GM18858 (cell line): ENCODE data around the gene RHOJ.
"Not testable (repeated sequence)": the region's sequence is repeated elsewhere in the genome, so short reads cannot be mapped to it uniquely, and the experiment has no call there.

ENCODE experiments used
- ATAC-seq: cut with Tn5 transposase; IDR thresholded peaks from one replicate; pipeline ENCODE4 v1.9.1; 2021; ENCODE audit not compliant: unreplicated experiment

Gene RHOJ

GRCh38 chr14:63295231-63295685, 91.0 kb downstream of the RHOJ start:
- ATAC-seq = no peak

DNA sequence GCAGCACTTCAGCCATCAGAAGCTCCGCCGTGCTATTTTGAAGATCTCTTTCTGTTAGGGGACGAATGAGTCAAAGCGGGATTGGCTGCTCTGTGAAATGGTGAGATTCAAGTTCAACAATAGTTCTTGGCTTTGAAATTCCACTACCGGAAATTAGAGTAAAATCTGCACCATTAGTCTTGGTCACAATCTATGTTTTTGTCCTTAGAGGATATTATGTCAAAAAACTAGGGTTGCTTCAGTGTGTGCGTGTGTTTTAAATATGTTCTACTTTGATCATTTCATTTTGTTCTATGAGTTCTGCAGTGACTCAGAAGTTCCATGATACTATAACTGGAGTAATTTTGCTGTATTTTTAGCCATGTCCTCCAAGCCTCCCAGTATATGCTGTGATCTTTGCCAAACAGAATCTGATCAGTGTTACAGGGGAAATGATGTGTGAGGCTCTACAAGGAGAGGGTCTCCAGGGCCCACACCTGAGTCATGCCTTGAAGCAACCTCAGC, 91.9 kb downstream of the RHOJ start:
- peak; percentile 52 for ATAC-seq

DNA sequence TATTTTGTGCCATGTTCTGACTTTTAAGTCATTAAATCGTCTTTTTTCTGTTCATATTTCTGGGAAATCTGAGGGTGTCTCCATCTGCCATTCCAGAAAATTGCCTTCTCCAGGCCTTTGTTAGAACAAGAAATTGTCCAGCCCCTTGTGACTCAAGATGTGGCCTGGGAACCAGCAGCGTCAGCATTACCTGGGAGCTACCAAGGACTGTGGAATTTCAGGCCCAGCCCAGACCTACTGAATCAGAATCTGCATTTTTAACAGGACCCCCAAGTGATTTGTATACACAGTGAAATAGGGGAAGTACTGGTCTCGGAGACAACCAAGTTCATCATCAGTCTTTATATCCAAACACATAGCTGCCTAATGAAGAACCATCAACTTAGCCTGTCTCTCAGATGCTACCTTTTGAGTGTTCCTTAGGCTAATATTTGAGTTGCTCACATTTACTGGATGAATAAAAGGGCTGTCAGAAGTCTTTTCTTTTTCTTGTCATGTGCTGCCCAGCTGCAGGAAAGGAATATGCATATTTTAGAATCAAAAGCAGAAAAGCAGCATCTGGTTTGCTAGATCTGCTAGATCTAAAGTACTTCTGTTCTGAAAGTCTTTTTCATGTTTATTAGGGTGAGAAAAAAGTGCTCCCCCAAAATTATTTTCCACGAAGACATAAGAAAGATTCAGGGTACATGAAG, 93.3 kb downstream of the RHOJ start:
- no peak for ATAC-seq

DNA sequence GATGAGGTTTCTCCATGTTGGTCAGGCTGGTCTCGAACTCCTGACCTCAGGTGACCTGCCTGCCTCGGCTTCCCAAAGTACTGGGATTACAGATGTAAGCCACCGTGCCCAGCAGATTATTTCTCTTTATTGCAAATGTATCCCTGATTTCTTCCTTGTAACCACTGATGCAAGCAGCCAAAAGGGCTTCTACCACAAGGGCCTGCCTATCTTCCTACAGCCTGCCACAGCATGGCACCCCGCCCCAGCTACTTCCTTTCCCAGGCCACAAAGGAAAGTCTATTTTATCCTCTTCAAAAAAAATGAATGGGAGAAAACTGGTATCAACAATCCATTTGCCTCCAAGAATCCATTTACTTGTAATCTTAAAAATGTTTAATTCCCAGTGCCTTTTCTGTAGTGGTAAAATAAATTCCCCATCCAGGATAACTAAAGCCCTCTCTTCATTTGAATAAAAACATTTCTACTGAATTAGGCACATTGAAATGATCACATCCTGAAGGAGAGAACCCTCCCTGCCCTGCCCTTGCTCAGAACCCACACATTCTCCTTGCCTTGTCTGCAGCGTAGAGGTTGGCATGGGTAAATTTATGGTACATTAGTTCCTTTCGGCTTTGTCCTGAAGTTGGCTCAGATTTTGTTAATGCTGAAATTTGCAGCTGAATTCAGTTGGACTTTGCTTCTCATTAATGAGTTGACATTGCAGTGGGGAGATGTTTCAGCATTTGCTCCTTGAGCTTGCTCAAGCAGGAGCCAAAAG, 95.3 kb downstream of the RHOJ start:
- no peak for ATAC-seq

GRCh38 chr14:63300854-63301253, 96.6 kb downstream of the RHOJ start:
- ATAC-seq = no peak

- ATAC-seq = no peak
Observed at GRCh38 chr14:63301891-63302534, 97.8 kb downstream of the RHOJ start.

DNA sequence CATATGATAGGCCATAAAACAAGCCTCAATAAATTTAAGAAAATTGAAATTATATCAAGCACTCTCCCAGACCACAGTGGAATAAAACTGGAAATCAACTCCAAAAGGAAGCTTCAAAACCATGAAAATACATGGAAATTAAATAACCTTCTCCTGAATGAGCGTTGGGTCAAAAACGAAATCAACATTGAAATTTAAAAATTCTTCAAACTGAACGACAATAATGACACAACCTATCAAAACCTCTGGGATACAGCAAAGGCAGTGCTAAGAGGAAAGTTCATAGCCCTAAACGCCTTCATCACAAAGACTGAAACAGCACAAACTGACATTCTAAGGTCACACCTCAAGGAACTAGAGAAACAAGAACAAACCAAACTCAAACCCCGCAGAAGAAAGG, 100.2 kb downstream of the RHOJ start:
- not testable (repeated sequence) for ATAC-seq

GRCh38 chr14:63308723-63309317, 104.6 kb downstream of the RHOJ start:
- ATAC-seq = no peak

GRCh38 chr14:63318835-63319234, 114.6 kb downstream of the RHOJ start, which contains the start of gene GPHB5:
TSS of gene GPHB5 (minus strand) at chr14:63318935. CDS start at chr14:63317849, 1,086 bp downstream.
- ATAC-seq = no peak

DNA sequence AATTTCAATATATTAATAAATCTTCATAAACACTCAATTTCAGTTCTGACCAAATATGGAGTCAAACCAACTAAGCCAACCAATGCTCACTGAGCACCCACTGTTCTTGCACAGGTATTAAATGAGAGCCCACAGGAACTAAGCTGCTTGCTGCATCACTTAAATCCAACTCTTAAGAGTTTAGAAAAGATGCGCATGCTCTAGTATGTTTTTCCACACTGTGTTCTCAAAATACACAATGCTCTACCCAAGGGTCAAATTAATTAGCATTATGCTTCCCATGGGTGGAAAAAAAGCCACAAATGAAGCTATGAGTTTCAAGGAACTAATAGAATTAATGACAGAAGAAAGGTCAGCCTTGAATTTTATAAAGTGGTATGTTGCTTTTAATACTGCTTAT, 118.2 kb downstream of the RHOJ start:
- ATAC-seq = no peak

DNA sequence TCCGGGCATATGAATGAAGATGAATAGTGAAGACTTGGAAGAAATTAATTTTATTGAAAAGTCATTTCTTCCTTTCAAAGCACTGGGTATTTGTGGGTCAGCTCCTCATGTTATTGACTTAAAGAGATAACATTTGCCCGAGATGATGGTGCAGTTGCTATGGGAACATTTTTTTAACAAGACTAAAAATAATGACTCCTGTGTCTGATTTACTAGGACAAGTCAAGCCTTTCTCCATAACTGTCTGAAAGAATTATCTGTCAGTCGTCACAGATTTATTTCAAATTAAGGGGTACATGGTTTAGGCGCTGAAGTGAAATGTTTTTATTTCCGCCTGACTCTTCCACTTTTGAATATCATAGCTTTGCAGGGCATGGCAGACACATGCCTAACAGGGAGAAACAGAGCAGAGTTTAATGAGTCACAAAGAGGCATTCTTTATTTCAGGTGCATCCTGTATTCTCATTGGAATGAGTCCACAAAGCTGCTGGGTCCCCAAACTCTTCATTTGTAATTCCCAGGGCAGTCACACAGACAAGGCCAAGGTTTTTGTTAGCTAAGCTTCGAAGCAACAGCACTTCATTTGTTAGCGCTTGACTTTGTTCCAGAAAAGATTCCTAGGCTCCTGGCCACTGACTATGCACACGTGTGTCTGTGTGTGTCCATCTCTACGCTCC, 118.8 kb downstream of the RHOJ start:
- ATAC-seq = no peak

DNA sequence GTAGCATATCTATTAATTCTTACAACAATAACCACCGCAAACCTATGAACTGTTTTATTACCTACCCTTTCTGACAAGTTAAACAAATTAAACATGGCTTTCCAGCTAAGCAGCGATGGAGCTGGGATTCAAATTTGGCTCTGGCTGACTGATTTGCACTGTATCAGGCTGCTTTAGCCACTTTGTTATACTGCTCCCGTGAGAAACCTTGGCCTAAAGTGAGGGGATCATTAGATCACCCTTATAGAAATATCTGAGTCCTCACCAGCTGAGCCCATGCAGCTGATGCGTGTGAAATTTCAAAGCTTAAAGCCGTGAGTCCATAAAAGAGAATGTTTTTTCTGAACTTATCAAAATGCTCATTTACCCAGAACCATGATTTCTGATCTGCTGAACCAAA, 122.6 kb downstream of the RHOJ start:
- no peak for ATAC-seq

- no peak for ATAC-seq
Observed at GRCh38 chr14:63328787-63329737, 124.8 kb downstream of the RHOJ start.

- no peak for ATAC-seq
Observed at GRCh38 chr14:63342371-63342770, 138.1 kb downstream of the RHOJ start.
